GM12878 (cell line): ENCODE data around the gene RBPJ. TPM values are rescaled to one million over a fixed set of nuclear protein-coding genes. Genes with fewer than 3 reads are reported as not detected.

ENCODE experiments used
- ATAC-seq: fragments of 200-7000 bp; cut with Tn5 transposase; 3 replicates; pipeline ENCODE4 v1.9.1; 2020; ENCODE audit warnings: mild to moderate bottlenecking, moderate library complexity
- BruUV-seq: library from RNA; stranded (reverse); fragments of 400-500 nt; replicated peaks from 2 replicates; lab custom pipeline; 2021; lab: Mats Ljungman, UMichigan
- CTCF ChIA-PET: fragments of 300-600 bp; sonication (Branson Sonifier 250); formaldehyde crosslinking; extraction: SDS; loops from one replicate; lab custom pipeline; 2021; ENCODE audit warnings: inconsistent platforms; lab: Yijun Ruan, JAX
- POLR2A ChIA-PET: fragments of 350-600 bp; formaldehyde crosslinking; extraction: SDS; loops from one replicate; lab custom pipeline; 2021; ENCODE audit warnings: inconsistent platforms; lab: Charles Lee
- RAD21 ChIA-PET: fragments of 300-600 bp; sonication (Branson Sonifier 250); formaldehyde crosslinking; loops from one replicate; lab custom pipeline; 2023; ENCODE audit warnings: antibody characterized with exemption; ENCODE audit not compliant: unreplicated experiment; lab: Charles Lee
- SMC1A ChIA-PET: fragments of 300-600 bp; sonication (Branson Sonifier 250); formaldehyde crosslinking; loops from one replicate; lab custom pipeline; 2023; ENCODE audit not compliant: unreplicated experiment, uncharacterized antibody; lab: Charles Lee
- DNase-seq: peaks from one replicate; pipeline ENCODE4 v3.0.0-alpha.2; 2011; ENCODE audit warnings: low read depth, low spot score
- FAIRE-seq: peaks from 3 replicates; lab custom pipeline; 2011; peaks lifted over from hg19 to GRCh38; lab: Jason Lieb, UNC
- H2AFZ ChIP-seq: 2 replicates; pipeline ENCODE4 v1.6.0; 2011; ENCODE audit warnings: low read depth, low read length, control low read depth; ENCODE audit not compliant: control insufficient read depth
- H3K27ac ChIP-seq: 2 replicates; pipeline ENCODE4 v1.5.1; 2011; ENCODE audit warnings: control low read depth; ENCODE audit not compliant: control insufficient read depth, insufficient read depth
- H3K27me3 ChIP-seq, 2 experiments: replicated peaks in 1 of 2; 2 replicates each; pipeline versions ENCODE4 v1.6.0 to v1.6.1; 2011; ENCODE audit warnings: low read length in 1 of 2; ENCODE audit not compliant: control insufficient read depth in 2 of 2, insufficient read depth in 2 of 2
- H3K36me3 ChIP-seq, 2 experiments: 2 replicates each; pipeline ENCODE4 v1.5.1; 2011; ENCODE audit warnings: low read length in 1 of 2; ENCODE audit not compliant: control insufficient read depth in 2 of 2, insufficient read depth in 2 of 2
- H3K4me1 ChIP-seq: 2 replicates; pipeline ENCODE4 v1.6.1; 2011; ENCODE audit warnings: mild to moderate bottlenecking, low read length, moderate library complexity, mixed read lengths; ENCODE audit not compliant: control insufficient read depth, insufficient read depth
- H3K4me2 ChIP-seq: 2 replicates; pipeline ENCODE4 v1.6.0; 2011; ENCODE audit warnings: control low read depth; ENCODE audit not compliant: control insufficient read depth, insufficient read depth
- H3K4me3 ChIP-seq: fragments of 200-600 bp; sonication (generic); 2 replicates; pipeline ENCODE4 v1.5.1; 2016
- H3K79me2 ChIP-seq: 2 replicates; pipeline ENCODE4 v1.6.0; 2011; ENCODE audit warnings: low read length; ENCODE audit not compliant: control insufficient read depth, insufficient read depth
- H3K9ac ChIP-seq: 2 replicates; pipeline ENCODE4 v1.8.0; 2011; ENCODE audit warnings: low read length, control low read depth, mixed read lengths; ENCODE audit not compliant: control insufficient read depth, insufficient read depth
- H3K9me3 ChIP-seq: replicated peaks from 3 replicates; pipeline ENCODE4 v1.5.1; 2011; ENCODE audit warnings: mild to moderate bottlenecking, low read length; ENCODE audit not compliant: control insufficient read depth, insufficient read depth
- H4K20me1 ChIP-seq: 2 replicates; pipeline ENCODE4 v1.6.0; 2011; ENCODE audit not compliant: control insufficient read depth, insufficient read depth
- FOXM1 ChIP-seq: IDR thresholded peaks from 2 replicates; pipeline ENCODE4 v1.6.1; 2012; ENCODE audit warnings: low read depth, mild to moderate bottlenecking, inconsistent platforms, low read length, moderate library complexity
- IKZF2 ChIP-seq, 2 experiments: fragments of 450-650 bp; IDR thresholded peaks; 2 replicates each; pipeline ENCODE4 v1.6.1; 2017; ENCODE audit warnings: mild to moderate bottlenecking in 2 of 2, moderate library complexity in 2 of 2
- MYB ChIP-seq: fragments of 150-350 bp; IDR thresholded peaks from 2 replicates; pipeline ENCODE4 v1.6.1; 2014; ENCODE audit warnings: mild to moderate bottlenecking, low read depth, low read length, borderline replicate concordance
- NFXL1 ChIP-seq: fragments of 450-650 bp; IDR thresholded peaks from 2 replicates; pipeline ENCODE4 v1.6.1; 2017; ENCODE audit warnings: antibody characterized with exemption, mild to moderate bottlenecking, borderline replicate concordance
- PKNOX1 ChIP-seq: fragments of 450-650 bp; IDR thresholded peaks from 2 replicates; pipeline ENCODE4 v1.6.1; 2016; ENCODE audit warnings: mild to moderate bottlenecking
- SP1 ChIP-seq: IDR thresholded peaks from one replicate; pipeline ENCODE4 v1.6.1; 2011; ENCODE audit warnings: low read depth, low read length
- TAF1 ChIP-seq: IDR thresholded peaks from 2 replicates; pipeline ENCODE4 v1.6.1; 2011; ENCODE audit warnings: mild to moderate bottlenecking, low read depth, low read length, borderline replicate concordance
- YBX1 ChIP-seq: fragments of 450-650 bp; IDR thresholded peaks from 2 replicates; pipeline ENCODE4 v1.6.1; 2016; ENCODE audit warnings: antibody characterized with exemption
- ZNF274 ChIP-seq: IDR thresholded peaks from one replicate; pipeline ENCODE4 v1.8.0; 2011; ENCODE audit not compliant: insufficient read length, insufficient read depth
- ZSCAN29 ChIP-seq: fragments of 450-650 bp; IDR thresholded peaks from 2 replicates; pipeline ENCODE4 v1.6.1; 2017; ENCODE audit warnings: mild to moderate bottlenecking, moderate library complexity
- WGBS: methylation state at CpG from one replicate; pipeline ENCODE4 v1.1.6; 2016; ENCODE audit warnings: low lambda C conversion rate; ENCODE audit not compliant: insufficient replicate concordance, insufficient coverage; ENCODE audit errors: missing lambda C conversion rate; 5-methylcytosine and 5-hydroxymethylcytosine counted together
- in situ Hi-C: fragments of 300-500 bp; cut with MboI; formaldehyde crosslinking; loops from 9 replicates; pipeline ENCODE4 v1.14.3; 2018; ENCODE audit warnings: mixed read lengths
- intact Hi-C: fragments of 100-400 bp; cut with micrococcal nuclease; formaldehyde crosslinking; loops from one replicate; pipeline ENCODE4 v1.14.2; 2022; ENCODE audit not compliant: unreplicated experiment
- polyA plus RNA-seq, 11 experiments: library from polyadenylated mRNA; depleted of rRNA in 4 of 11; unstranded in 6 of 11; stranded (reverse) in 5 of 11; fragments of >200 nt; fragmentation: Nextera tagmentation in 4 of 11; fragmentation: Illumina TruSeq in 1 of 11; extraction: Ambion mirVana in 4 of 11; extraction: Trizol in 1 of 11; gene quantifications; 1 replicate in 1 of 11; 2 replicates in 10 of 11; pipeline versions ENCODE4 v1.2.1 to v1.2.3, GENCODE V29; 2011 to 2016; ENCODE audit warnings: inconsistent platforms in 2 of 11, missing spikeins in 2 of 11, low read depth in 1 of 11
- total RNA-seq, 4 experiments: library from RNA; depleted of rRNA in 3 of 4; stranded (reverse); fragments of >200 nt in 3 of 4; fragmentation: Illumina TruSeq in 1 of 4; extraction: Trizol in 1 of 4; gene quantifications; 2 replicates each; pipeline versions ENCODE4 v1.2.1 to v1.2.3, GENCODE V29; 2013 to 2021
- TF ChIP-seq, protein P1 (sequence below): fragments of 450-650 bp; conservative IDR thresholded peaks from 2 replicates; pipeline ENCODE4 v1.6.1; 2017; ENCODE audit warnings: mild to moderate bottlenecking, moderate library complexity
- TF ChIP-seq, protein P2 (sequence below): fragments of 450-650 bp; formaldehyde crosslinking; IDR thresholded peaks from 2 replicates; pipeline ENCODE4 v1.4.0; 2020; ENCODE audit warnings: mild to moderate bottlenecking, moderate library complexity
- TF ChIP-seq, protein P3 (sequence below): fragments of 450-650 bp; formaldehyde crosslinking; IDR thresholded peaks from 2 replicates; pipeline ENCODE4 v1.5.0; 2022; ENCODE audit warnings: mild to moderate bottlenecking, missing genetic modification characterization

Gene RBPJ
- total and polyA plus RNA-seq, 10 of the 15 experiments (the other 5 are each of a cell fraction or from before 2014, with no cell fraction given): 24.5 to 87.6 (median 41.6) TPM

DNA sequence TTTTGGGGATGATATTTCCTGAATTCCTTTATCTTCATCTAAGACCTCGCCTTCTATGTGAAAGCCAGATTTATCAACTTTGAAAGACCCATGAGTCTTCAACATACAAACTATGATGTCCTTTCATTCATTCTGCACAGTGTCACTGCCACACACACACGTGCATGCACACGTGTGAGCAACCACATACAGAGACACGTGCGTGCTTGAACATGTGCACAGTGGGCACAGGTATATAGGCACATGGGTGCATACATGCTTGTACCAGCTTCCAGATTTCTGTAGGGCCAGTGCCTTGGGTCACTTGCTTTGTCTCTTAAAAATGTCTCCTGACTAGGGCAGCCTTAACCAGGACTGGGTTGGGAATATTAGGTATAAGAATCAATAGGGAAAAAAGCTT, 49.1 kb upstream of the RBPJ start:
- no peak for DNase-seq
- no peak overlapping the region for H2AFZ ChIP-seq
- ChIA-PET POLR2A (no interaction called here), CTCF (no interaction called here), RAD21 (no interaction called here), SMC1A (no interaction called here)
- H3K36me3 ChIP-seq: no peaks in the 10 kb centered on the region
- H3K27ac ChIP-seq: no peak overlapping the region
- H3K4me3 ChIP-seq: no peak overlapping the region
- H4K20me1 ChIP-seq: no peaks in the 10 kb centered on the region
- intact Hi-C loops (no loop called here), in situ Hi-C loops (no loop called here)
- ATAC-seq: no peak
- no TSS peak for BruUV-seq
- no peaks in the 10 kb centered on the region for H3K9me3 ChIP-seq
- no peak for FAIRE-seq
- H3K79me2 ChIP-seq: no peaks in the 10 kb centered on the region
- H3K27me3 ChIP-seq: no peaks in the 10 kb centered on the region; a peak in 1 of 4 replicates
- no peak overlapping the region for H3K4me2 ChIP-seq
- H3K9ac ChIP-seq: no peak overlapping the region
- WGBS: 60% methylated on average over 5 of the region's 5 CpGs
- H3K4me1 ChIP-seq: peaks cover 5% of the 10 kb centered on the region
- no peak for TF ChIP-seq MYB
- TF ChIP-seq, protein P1, sequence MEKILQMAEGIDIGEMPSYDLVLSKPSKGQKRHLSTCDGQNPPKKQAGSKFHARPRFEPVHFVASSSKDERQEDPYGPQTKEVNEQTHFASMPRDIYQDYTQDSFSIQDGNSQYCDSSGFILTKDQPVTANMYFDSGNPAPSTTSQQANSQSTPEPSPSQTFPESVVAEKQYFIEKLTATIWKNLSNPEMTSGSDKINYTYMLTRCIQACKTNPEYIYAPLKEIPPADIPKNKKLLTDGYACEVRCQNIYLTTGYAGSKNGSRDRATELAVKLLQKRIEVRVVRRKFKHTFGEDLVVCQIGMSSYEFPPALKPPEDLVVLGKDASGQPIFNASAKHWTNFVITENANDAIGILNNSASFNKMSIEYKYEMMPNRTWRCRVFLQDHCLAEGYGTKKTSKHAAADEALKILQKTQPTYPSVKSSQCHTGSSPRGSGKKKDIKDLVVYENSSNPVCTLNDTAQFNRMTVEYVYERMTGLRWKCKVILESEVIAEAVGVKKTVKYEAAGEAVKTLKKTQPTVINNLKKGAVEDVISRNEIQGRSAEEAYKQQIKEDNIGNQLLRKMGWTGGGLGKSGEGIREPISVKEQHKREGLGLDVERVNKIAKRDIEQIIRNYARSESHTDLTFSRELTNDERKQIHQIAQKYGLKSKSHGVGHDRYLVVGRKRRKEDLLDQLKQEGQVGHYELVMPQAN: no peak
- TF ChIP-seq, protein P2, sequence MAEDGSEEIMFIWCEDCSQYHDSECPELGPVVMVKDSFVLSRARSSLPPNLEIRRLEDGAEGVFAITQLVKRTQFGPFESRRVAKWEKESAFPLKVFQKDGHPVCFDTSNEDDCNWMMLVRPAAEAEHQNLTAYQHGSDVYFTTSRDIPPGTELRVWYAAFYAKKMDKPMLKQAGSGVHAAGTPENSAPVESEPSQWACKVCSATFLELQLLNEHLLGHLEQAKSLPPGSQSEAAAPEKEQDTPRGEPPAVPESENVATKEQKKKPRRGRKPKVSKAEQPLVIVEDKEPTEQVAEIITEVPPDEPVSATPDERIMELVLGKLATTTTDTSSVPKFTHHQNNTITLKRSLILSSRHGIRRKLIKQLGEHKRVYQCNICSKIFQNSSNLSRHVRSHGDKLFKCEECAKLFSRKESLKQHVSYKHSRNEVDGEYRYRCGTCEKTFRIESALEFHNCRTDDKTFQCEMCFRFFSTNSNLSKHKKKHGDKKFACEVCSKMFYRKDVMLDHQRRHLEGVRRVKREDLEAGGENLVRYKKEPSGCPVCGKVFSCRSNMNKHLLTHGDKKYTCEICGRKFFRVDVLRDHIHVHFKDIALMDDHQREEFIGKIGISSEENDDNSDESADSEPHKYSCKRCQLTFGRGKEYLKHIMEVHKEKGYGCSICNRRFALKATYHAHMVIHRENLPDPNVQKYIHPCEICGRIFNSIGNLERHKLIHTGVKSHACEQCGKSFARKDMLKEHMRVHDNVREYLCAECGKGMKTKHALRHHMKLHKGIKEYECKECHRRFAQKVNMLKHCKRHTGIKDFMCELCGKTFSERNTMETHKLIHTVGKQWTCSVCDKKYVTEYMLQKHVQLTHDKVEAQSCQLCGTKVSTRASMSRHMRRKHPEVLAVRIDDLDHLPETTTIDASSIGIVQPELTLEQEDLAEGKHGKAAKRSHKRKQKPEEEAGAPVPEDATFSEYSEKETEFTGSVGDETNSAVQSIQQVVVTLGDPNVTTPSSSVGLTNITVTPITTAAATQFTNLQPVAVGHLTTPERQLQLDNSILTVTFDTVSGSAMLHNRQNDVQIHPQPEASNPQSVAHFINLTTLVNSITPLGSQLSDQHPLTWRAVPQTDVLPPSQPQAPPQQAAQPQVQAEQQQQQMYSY (CRISPR knock-in tag): no peak
- TF ChIP-seq TAF1: no peak
- TF ChIP-seq IKZF2 (IDR thresholded peaks at IDR 0.05): no peak
- no peak for TF ChIP-seq FOXM1
- TF ChIP-seq SP1: no peak
- no peak for TF ChIP-seq PKNOX1
- no peak for TF ChIP-seq ZSCAN29
- TF ChIP-seq, protein P3, sequence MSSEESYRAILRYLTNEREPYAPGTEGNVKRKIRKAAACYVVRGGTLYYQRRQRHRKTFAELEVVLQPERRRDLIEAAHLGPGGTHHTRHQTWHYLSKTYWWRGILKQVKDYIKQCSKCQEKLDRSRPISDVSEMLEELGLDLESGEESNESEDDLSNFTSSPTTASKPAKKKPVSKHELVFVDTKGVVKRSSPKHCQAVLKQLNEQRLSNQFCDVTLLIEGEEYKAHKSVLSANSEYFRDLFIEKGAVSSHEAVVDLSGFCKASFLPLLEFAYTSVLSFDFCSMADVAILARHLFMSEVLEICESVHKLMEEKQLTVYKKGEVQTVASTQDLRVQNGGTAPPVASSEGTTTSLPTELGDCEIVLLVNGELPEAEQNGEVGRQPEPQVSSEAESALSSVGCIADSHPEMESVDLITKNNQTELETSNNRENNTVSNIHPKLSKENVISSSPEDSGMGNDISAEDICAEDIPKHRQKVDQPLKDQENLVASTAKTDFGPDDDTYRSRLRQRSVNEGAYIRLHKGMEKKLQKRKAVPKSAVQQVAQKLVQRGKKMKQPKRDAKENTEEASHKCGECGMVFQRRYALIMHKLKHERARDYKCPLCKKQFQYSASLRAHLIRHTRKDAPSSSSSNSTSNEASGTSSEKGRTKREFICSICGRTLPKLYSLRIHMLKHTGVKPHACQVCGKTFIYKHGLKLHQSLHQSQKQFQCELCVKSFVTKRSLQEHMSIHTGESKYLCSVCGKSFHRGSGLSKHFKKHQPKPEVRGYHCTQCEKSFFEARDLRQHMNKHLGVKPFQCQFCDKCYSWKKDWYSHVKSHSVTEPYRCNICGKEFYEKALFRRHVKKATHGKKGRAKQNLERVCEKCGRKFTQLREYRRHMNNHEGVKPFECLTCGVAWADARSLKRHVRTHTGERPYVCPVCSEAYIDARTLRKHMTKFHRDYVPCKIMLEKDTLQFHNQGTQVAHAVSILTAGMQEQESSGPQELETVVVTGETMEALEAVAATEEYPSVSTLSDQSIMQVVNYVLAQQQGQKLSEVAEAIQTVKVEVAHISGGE (CRISPR knock-in tag): no peak
- TF ChIP-seq NFXL1: no peak
- no peak for TF ChIP-seq ZNF274
- no peak for TF ChIP-seq YBX1
